Ishikawa (cell line): Measurements from ENCODE around the gene GMCL2.

Source experiments
- CEBPB ChIP-seq: IDR thresholded peaks from 2 replicates; pipeline ENCODE4 v1.6.1; 2012
- CREB1 ChIP-seq: IDR thresholded peaks from 2 replicates; pipeline ENCODE4 v1.6.1; 2012; ENCODE audit warnings: low read depth
- EP300 ChIP-seq: IDR thresholded peaks from 2 replicates; pipeline ENCODE4 v1.6.1; 2012; ENCODE audit warnings: borderline replicate concordance
- FOXM1 ChIP-seq: IDR thresholded peaks from 2 replicates; pipeline ENCODE4 v1.6.1; 2012; ENCODE audit warnings: low read depth, borderline replicate concordance
- MAX ChIP-seq: IDR thresholded peaks from 2 replicates; pipeline ENCODE4 v1.6.1; 2012
- REST ChIP-seq: IDR thresholded peaks from 2 replicates; pipeline ENCODE4 v1.6.1; 2012; ENCODE audit warnings: low read depth, mild to moderate bottlenecking
- TAF1 ChIP-seq: IDR thresholded peaks from 2 replicates; pipeline ENCODE4 v1.6.1; 2012; ENCODE audit warnings: low read depth, mild to moderate bottlenecking
- TCF12 ChIP-seq: IDR thresholded peaks from 2 replicates; pipeline ENCODE4 v1.6.1; 2012; ENCODE audit warnings: low read depth
- TEAD4 ChIP-seq: IDR thresholded peaks from 2 replicates; pipeline ENCODE4 v1.6.1; 2012
- YY1 ChIP-seq: IDR thresholded peaks from 2 replicates; pipeline ENCODE4 v1.6.1; 2012; ENCODE audit warnings: low read depth
- TF ChIP-seq, protein P1 (sequence below): IDR thresholded peaks from 2 replicates; pipeline ENCODE4 v1.6.1; 2012

DNA sequence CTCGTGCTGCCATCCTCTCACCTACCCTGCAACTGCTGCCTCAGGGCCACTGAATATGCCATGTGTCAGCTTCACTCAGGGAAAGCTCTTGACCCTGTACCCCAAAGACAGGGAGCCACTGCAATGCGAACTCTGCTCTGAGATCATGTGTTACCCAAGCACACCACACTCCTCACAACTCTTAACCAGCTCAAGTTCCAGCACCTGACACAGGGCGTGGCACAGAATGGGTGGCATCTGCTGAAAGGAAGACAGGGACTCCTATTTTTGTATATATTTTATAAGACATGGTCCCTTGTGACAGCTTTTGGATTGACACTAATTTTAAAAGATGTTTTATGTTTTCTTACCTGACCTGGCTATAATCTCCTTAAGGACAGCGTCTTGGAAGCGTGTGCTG, 34.7 kb upstream of the GMCL2 start:
- no peak for TF ChIP-seq TEAD4
- TF ChIP-seq FOXM1, result no peak
- no peak for TF ChIP-seq CEBPB
- no peak for TF ChIP-seq TAF1
- TF ChIP-seq MAX, result no peak
- no peak for TF ChIP-seq REST
- TF ChIP-seq, protein P1, sequence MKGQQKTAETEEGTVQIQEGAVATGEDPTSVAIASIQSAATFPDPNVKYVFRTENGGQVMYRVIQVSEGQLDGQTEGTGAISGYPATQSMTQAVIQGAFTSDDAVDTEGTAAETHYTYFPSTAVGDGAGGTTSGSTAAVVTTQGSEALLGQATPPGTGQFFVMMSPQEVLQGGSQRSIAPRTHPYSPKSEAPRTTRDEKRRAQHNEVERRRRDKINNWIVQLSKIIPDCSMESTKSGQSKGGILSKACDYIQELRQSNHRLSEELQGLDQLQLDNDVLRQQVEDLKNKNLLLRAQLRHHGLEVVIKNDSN, result no peak
- TF ChIP-seq EP300, result no peak
- TF ChIP-seq TCF12, result no peak
- TF ChIP-seq YY1, result no peak
- TF ChIP-seq CREB1, result no peak
